Measurements from ENCODE around the gene KRTAP11-1.

Gene KRTAP11-1

DNA sequence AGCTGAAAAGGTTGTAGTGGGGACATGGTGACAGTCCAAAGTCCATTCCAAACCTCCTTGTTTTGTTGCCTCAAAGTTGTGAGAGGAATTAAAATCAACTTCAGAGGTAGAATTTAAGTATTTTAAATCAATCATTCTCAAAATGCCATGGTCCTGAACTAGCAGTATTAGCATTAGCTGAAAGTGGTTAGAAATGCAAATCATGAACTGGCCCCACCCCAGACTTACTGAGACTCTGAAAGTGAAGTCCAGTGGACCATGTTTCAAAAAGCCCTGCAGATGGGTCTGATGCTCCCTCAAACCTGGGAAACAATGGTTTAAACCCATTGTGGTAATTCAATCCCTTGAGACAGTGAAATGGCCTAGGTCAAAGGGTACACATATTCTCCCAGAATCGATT lies 36.2 kb upstream of the KRTAP11-1 start:
- TF ChIP-seq YY1 (IDR thresholded peaks at IDR 0.05; ENCODE audit: low read depth) = no peak
- TF ChIP-seq, protein P1, sequence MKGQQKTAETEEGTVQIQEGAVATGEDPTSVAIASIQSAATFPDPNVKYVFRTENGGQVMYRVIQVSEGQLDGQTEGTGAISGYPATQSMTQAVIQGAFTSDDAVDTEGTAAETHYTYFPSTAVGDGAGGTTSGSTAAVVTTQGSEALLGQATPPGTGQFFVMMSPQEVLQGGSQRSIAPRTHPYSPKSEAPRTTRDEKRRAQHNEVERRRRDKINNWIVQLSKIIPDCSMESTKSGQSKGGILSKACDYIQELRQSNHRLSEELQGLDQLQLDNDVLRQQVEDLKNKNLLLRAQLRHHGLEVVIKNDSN (IDR thresholded peaks at IDR 0.05) = no peak
- TF ChIP-seq TAF1 (IDR thresholded peaks at IDR 0.05; ENCODE audit: low read depth) = no peak
- no peak for TF ChIP-seq CREB1 (IDR thresholded peaks at IDR 0.05; ENCODE audit: low read depth)
- TF ChIP-seq EP300 (IDR thresholded peaks at IDR 0.05; ENCODE audit: borderline replicate concordance) = no peak
- no peak for TF ChIP-seq NFIC (IDR thresholded peaks at IDR 0.05)
- TF ChIP-seq, protein P2, sequence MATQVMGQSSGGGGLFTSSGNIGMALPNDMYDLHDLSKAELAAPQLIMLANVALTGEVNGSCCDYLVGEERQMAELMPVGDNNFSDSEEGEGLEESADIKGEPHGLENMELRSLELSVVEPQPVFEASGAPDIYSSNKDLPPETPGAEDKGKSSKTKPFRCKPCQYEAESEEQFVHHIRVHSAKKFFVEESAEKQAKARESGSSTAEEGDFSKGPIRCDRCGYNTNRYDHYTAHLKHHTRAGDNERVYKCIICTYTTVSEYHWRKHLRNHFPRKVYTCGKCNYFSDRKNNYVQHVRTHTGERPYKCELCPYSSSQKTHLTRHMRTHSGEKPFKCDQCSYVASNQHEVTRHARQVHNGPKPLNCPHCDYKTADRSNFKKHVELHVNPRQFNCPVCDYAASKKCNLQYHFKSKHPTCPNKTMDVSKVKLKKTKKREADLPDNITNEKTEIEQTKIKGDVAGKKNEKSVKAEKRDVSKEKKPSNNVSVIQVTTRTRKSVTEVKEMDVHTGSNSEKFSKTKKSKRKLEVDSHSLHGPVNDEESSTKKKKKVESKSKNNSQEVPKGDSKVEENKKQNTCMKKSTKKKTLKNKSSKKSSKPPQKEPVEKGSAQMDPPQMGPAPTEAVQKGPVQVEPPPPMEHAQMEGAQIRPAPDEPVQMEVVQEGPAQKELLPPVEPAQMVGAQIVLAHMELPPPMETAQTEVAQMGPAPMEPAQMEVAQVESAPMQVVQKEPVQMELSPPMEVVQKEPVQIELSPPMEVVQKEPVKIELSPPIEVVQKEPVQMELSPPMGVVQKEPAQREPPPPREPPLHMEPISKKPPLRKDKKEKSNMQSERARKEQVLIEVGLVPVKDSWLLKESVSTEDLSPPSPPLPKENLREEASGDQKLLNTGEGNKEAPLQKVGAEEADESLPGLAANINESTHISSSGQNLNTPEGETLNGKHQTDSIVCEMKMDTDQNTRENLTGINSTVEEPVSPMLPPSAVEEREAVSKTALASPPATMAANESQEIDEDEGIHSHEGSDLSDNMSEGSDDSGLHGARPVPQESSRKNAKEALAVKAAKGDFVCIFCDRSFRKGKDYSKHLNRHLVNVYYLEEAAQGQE (IDR thresholded peaks at IDR 0.05; ENCODE audit: low read depth) = no peak
- no peak for TF ChIP-seq FOXM1 (IDR thresholded peaks at IDR 0.05; ENCODE audit: borderline replicate concordance, low read depth)
- TF ChIP-seq EGR1 (IDR thresholded peaks at IDR 0.05) = no peak
- no peak for TF ChIP-seq RAD21 (IDR thresholded peaks at IDR 0.05; ENCODE audit: low read depth)
- TF ChIP-seq ZBTB7A (IDR thresholded peaks at IDR 0.05; ENCODE audit: low read depth) = no peak
- no peak for TF ChIP-seq CEBPB (IDR thresholded peaks at IDR 0.05)
- no peak for TF ChIP-seq TEAD4 (IDR thresholded peaks at IDR 0.05)
- TF ChIP-seq, protein P3, sequence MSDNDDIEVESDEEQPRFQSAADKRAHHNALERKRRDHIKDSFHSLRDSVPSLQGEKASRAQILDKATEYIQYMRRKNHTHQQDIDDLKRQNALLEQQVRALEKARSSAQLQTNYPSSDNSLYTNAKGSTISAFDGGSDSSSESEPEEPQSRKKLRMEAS (IDR thresholded peaks at IDR 0.05) = no peak
- no peak for TF ChIP-seq TCF12 (IDR thresholded peaks at IDR 0.05; ENCODE audit: low read depth)

DNA sequence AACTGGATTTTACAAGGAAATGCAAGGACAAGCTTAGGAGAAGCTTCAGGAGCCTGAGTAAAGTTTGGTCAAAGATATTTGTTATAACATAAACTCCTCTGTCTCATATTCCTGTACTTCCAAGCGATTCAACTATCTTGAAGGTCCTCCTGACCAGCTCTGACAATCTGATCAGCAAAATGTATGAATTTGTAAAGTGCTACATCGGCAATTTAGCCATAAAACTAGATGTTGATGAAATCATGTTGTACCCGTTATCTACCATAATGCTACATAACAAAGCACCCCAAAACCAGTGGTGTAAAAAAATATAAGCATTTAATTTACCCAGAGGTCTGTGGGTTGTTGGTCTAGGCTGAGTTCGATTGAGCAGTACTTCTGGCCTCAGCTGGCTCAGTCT lies 19.5 kb upstream of the KRTAP11-1 start:
- TF ChIP-seq YY1 (IDR thresholded peaks at IDR 0.05; ENCODE audit: low read depth) = no peak
- TF ChIP-seq FOXM1 (IDR thresholded peaks at IDR 0.05; ENCODE audit: borderline replicate concordance, low read depth) = no peak
- no peak for TF ChIP-seq TAF1 (IDR thresholded peaks at IDR 0.05; ENCODE audit: low read depth)
- TF ChIP-seq EP300 (IDR thresholded peaks at IDR 0.05; ENCODE audit: borderline replicate concordance) = no peak

DNA sequence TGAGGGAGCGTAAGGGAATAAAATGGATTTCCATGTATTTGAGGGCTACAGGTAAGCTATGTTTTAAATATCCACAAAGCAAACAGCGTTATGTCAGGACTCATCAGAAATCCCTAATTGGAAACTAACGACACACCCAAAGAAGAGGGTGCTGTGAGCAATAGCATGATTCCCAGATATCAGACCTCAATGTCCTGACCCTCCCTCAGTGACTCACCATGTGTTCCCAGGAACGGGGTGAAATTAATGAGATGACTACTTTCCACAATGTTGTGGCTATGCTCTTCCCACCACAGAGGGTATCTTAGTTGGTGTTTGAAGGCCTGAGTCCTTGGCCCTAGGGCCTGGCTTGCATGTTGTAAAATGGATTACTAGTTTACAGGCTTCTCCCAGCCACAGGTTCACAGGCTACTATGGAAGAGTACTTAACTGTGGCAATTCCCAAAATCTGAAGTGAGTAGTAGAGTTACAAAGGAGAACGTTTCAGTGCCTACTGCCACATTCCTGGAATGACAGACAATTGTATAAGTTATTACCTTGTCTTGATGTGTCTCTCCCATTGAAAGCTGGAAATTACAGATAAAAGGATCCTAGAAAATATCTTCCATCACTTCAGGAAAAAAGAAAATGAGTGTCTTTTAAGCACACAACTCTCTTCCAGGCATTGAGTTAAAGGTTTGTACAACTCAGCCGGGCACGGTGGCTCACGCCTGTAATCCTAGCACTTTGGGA lies 1.7 kb upstream of the KRTAP11-1 start:
- TF ChIP-seq, protein P2 (IDR thresholded peaks at IDR 0.05; ENCODE audit: low read depth) = no peak
- TF ChIP-seq EGR1 (IDR thresholded peaks at IDR 0.05) (no peak), CREB1 (IDR thresholded peaks at IDR 0.05; ENCODE audit: low read depth) (no peak), YY1 (IDR thresholded peaks at IDR 0.05; ENCODE audit: low read depth) (no peak), TEAD4 (IDR thresholded peaks at IDR 0.05) (no peak), CEBPB (IDR thresholded peaks at IDR 0.05) (no peak), RAD21 (IDR thresholded peaks at IDR 0.05; ENCODE audit: low read depth) (no peak), TAF1 (IDR thresholded peaks at IDR 0.05; ENCODE audit: low read depth) (no peak), FOXM1 (IDR thresholded peaks at IDR 0.05; ENCODE audit: borderline replicate concordance, low read depth) (no peak), NFIC (IDR thresholded peaks at IDR 0.05) (no peak), TCF12 (IDR thresholded peaks at IDR 0.05; ENCODE audit: low read depth) (no peak), EP300 (IDR thresholded peaks at IDR 0.05; ENCODE audit: borderline replicate concordance) (no peak), ZBTB7A (IDR thresholded peaks at IDR 0.05; ENCODE audit: low read depth) (no peak)
- TF ChIP-seq, protein P3 (IDR thresholded peaks at IDR 0.05) = no peak
- TF ChIP-seq, protein P1 (IDR thresholded peaks at IDR 0.05) = no peak

DNA sequence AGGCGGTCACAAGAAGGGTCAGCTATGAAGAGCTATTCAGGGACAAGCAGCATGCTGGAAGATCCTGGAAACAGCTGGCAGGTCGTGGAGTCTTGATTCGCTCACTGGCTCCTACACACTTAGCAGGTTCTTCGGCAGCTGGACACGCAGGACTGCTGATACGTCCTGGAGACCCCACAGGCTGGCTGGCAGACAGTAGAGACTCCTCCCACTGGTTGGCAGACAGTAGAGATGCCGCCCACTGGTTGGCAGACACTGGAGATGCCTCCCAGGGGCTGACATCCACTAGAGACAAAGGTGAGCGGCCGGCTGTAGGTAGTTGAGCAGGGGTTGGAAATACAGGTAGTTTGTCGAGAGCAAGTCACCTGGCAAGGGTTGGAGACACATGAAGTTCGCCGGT lies 466 bp downstream of the KRTAP11-1 start:
- TF ChIP-seq, protein P2 (IDR thresholded peaks at IDR 0.05; ENCODE audit: low read depth) = no peak
- TF ChIP-seq CREB1 (IDR thresholded peaks at IDR 0.05; ENCODE audit: low read depth) (no peak), NFIC (IDR thresholded peaks at IDR 0.05) (no peak), YY1 (IDR thresholded peaks at IDR 0.05; ENCODE audit: low read depth) (no peak), EP300 (IDR thresholded peaks at IDR 0.05; ENCODE audit: borderline replicate concordance) (no peak), TCF12 (IDR thresholded peaks at IDR 0.05; ENCODE audit: low read depth) (no peak), FOXM1 (IDR thresholded peaks at IDR 0.05; ENCODE audit: borderline replicate concordance, low read depth) (no peak), TEAD4 (IDR thresholded peaks at IDR 0.05) (no peak), EGR1 (IDR thresholded peaks at IDR 0.05) (no peak), ZBTB7A (IDR thresholded peaks at IDR 0.05; ENCODE audit: low read depth) (no peak), CEBPB (IDR thresholded peaks at IDR 0.05) (no peak), TAF1 (IDR thresholded peaks at IDR 0.05; ENCODE audit: low read depth) (no peak), RAD21 (IDR thresholded peaks at IDR 0.05; ENCODE audit: low read depth) (no peak)
- TF ChIP-seq, protein P1 (IDR thresholded peaks at IDR 0.05) = no peak
- TF ChIP-seq, protein P3 (IDR thresholded peaks at IDR 0.05) = no peak

Measured in Ishikawa (cell line).